ENCODE data around the gene DPYD.

The DPYD gene

GRCh38 chr1:97174039-97174704, 746.7 kb downstream of the DPYD start:
- DNase-seq: no peak

DNA sequence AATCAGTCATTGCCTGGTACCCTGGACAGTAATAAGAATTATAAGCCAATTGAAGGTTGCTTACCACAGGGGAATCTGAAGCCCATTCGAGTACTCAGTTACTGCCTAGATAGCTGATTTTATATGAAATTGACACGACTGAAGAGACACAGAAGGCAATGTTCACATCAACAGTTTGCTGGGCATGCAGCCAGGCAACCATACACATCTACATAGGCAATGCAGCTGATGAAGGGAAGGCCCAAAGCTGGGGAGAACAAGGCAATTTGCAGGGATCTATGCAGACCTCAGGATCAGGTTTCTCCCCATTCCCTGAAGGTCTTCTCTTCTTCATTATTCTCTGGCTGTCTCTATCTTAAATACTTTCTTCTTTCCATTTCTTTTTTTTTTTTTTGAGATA, 750.5 kb downstream of the DPYD start:
- DNase-seq: no peak

DNA sequence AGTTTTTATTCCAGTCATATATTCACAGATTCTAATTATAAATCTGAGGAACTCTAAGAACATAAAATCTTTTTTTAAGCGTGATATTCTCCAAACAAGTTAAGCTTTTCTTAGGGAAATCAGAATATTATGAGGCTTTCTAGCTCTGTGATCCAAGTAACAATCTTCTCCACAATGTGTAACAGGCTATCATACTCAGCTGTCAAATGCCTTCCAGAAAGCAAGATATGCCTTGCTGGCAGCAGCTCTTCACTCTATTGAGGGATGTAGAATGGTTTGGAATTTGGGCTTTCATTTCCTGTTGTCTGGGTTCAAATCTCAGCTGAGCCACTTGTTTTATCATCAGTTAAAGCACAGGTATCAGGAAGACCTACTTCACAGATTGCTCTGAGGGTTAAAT, 752.8 kb downstream of the DPYD start:
- DNase-seq: no peak

DNA sequence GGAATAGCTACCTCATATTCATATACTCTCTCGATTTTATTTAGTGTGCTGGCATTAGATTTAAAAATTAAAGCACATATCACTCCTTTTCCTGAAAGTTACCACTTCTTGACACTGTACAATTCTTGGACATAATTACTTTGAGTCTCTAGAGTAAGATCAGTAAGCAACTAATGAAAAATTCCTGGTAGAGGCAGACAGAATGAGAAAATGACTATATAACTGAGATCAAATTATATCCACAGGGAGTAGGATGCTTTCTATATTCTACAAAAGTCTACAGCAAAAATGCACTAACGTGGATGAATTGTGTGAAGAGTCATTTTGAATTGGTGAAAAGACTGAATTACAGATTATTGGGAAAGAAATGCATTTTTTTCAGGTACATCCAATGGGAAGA, 753.6 kb downstream of the DPYD start:
- DNase-seq: no peak

- DNase-seq: no peak
Observed at GRCh38 chr1:97166626-97167025, 754.2 kb downstream of the DPYD start.

- no peak for DNase-seq
Observed at GRCh38 chr1:97164276-97164639, 756.6 kb downstream of the DPYD start.

DNA sequence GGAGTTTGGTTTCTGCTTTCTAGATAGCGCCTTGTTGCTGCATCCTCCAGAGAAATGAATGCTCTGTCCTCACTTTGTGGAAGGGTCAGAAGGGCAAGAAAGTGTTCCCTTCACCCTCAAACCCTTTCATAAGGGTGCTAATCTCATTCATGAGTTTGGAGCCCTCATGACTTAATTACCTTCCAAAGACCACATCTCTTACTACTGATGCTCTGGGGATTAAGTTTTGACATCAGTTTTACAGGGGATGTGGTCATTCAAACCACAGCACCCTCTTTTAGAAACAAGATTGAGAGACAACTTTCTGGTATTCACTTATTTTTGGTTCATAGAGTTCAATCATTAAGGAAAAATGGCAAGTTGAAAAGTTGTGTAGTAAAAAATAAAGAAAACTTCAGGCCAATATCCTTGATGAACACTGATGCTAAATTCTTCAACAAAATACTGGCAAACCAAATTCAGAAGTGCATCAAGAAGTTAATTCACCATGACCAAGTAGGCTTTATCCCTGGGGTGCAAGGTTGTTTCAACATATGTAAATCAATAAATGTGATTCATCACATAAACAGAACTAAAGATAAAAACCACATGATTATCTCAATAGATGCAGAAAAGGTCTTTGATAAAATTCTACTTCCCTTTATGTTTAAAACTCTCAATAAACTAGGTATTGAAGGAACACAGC, 757.1 kb downstream of the DPYD start:
- DNase-seq: no peak

DNA sequence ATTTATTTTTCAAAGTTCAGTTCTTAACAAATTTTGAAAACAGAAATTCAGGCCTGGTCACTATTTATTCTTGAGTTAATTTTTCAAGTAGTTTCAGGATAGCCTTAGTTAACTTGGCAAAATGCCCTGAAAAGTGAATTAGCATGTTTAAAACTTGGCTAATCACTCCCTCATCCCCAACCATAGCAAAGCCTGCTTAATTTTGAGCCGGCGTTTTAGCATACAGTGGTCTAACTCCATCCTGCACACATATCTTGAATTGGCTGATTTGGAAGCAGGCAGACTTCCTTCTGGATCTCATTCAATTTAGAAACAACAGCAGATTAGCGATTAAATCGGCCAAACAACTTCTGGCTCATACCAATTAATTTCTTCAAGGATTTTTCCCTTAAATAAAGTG, 760.0 kb downstream of the DPYD start:
- no peak for DNase-seq

DNA sequence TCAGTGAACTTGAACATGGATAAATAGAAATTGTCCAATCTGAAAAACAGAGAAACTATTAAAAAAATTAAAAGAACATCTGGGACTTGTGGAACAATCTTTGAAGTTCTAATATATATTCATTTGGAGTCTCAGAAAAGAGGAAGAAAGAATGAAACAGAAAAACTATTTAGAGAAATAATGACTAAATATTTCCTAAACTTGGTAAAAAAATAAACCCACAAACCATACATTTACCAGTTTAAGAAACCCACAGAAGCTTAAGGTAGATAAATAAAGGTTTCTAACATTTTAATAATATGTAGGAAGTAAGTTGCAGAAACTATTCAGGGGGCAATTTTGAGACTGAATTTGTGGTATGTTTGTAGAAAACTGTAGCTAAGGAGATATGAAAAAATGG, 761.5 kb downstream of the DPYD start:
- no peak for DNase-seq

- DNase-seq: no peak
Observed at GRCh38 chr1:97158691-97159096, 762.1 kb downstream of the DPYD start.

- no peak for DNase-seq
Observed at GRCh38 chr1:97157991-97158390, 762.8 kb downstream of the DPYD start.

GRCh38 chr1:97151651-97152050, 769.2 kb downstream of the DPYD start:
- DNase-seq: no peak

DNA sequence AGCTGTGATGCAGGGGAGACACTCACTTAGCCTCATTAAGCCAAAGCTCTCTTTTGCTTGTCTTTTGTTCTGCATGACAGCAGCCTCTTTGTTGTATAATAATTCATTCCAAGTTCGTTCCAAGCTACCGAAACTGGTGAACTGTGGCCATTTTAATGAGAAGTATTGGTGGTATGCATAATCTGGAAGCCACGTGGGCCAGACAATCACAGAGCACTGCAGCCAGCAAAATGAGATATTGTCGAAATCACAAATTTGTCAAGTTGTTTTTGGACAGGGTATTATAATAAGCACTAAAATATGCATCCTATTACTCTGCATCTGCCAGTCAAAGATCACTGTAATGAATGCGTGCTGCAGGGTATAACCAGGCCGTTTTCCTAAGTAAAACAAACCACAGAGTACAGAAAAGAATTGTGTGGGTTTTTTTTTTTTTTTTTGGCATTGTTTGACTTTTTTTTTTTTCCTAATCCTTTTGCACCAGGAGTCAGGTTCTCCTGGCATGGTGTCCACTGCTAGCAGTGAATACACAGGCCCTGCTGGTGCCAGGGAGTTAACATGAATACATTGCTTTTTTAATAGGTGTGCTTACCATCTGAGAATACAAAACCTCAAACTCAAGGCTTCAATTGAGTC, 775.4 kb downstream of the DPYD start:
- DNase-seq: no peak

GRCh38 chr1:97144527-97144926, 776.3 kb downstream of the DPYD start:
- no peak for DNase-seq

DNA sequence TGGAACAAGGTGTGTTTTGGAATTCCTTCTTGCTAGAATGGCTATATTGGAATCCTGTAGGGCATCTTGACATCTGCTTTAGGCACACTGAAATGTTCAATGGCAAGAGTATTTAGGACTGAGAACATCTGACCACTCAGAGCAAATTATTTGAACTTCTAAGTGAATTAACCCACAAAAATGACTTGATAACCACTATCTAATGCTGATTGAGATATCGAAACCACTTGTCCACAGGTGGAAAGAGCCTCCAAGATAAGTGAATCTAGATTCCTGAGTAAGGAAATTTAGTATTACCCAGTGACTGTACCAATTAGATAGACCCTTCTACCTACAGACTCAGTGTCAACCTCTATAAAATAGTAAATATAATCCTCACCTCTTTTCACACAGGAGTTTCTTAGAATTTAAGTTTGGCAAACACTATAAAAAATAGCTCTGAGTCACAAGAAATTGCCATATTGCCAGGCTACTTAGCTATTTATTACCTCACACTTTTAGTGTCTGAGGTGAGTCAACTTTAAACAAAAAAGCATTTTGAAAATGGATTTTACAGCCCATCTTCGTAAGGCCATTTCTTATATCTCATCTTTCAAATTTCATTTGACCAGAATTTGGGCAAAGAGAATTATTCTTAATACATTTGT, 777.5 kb downstream of the DPYD start:
- DNase-seq: no peak

DNA sequence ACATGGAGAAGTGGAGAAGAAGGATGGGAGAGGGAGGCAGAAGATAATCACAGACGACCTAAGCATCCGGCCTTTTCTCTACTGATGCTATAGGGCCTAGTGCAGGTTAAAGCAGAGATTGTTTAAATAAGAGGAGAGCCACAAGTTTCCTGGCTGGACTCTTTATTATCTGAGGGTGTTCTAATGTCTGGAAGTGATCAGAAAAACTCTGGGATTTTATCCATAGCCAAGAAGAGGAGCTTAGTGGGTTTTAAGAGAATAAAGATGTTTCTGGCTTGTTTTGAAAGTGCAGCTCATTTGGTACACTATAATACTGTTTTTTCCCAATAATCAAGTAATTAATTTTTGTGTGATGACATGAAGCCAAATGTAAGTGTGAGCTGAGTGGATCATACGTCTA, 780.2 kb downstream of the DPYD start:
- DNase-seq: no peak

DNA sequence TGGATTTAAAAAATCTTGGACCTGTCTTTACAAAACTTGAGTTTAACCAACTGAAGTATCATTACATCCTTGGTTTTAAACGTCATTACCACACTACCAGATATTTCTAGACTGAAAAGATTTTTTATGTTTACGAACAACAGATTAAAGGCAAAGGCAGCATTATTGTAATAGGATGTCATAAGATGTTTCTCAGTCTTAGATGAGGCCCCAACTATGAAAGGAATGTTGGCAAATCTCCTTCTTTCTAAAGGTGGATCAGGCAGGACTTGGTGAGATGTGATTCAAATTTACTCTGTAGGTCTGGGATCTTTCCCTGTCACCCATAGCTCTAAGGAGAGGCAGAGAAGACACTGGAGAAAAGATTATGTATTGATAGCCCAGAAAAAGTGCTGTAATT, 781.3 kb downstream of the DPYD start:
- DNase-seq: no peak

DNA sequence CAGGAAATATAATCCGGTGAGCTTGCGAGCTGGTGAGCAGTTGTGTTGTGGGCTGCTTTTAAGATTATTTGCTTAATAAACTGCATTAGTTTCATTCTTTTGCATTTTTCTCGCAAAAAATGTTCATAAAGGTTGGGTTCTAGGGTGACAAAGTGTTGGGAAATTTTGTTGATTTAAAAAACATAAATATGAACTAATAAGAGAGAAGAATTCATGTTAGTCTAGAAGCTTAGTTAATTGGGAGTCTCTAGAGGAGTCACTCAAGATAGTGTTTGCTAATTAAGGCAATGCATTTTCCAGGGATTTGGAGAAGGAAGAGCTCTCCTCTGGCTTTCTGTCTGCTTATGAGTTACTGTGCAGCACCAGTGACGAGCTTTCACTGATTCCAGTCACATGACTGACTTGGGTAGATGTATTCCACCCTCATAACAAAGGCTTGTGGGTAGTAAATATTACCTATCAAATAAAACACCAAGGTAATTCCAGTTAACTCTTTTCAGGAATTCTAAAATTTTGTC, 782.3 kb downstream of the DPYD start:
- DNase-seq: no peak

DNA sequence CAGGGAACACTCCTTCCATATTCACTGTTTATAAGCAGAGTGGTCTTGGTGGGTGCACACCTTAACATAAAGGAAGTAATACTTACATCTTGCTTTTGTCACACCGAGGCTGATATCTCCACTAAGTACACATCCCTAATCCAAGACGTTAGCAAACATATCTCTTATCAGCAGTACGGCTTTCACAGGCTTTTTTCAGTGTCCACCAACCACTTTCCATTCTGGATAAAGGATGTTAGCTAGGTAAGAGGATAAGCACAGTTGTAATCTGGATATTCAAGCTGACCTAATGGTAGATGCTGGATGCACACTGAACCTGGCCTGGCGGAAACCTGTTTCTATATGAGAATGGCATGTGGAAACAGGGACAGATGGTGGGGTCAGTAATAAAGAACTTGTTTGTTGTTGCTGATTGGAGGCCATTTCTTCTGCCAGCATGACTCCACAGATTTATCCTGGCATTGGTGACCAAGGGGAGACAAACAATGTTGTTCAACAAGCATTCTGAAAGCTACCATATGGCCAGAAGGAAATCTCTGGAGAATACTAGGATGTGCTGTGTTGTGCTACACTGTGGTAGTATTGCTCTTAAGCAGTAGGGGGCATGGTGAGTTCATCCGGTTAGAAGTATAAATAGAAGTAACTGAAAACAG, 782.8 kb downstream of the DPYD start:
- DNase-seq: peak; percentile 54

DNA sequence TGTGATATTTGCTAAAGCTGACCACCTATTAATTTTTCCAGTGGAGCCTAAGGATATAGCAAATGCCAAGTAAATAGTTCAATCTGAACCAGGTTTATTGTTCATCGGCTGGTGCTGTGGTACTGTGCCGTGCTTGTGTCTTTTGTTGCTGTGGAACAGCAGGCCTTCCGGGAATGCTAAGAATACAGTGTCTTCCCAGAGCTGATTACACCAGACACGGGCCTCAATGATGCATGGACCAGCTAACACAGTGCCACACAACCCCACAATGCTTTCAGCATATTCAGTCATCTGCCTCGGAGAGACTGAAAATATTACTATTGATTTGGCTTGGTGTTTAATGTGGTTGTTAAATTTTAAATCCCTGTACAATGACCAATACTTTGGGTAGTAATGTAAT, 783.8 kb downstream of the DPYD start:
- no peak for DNase-seq

DNA sequence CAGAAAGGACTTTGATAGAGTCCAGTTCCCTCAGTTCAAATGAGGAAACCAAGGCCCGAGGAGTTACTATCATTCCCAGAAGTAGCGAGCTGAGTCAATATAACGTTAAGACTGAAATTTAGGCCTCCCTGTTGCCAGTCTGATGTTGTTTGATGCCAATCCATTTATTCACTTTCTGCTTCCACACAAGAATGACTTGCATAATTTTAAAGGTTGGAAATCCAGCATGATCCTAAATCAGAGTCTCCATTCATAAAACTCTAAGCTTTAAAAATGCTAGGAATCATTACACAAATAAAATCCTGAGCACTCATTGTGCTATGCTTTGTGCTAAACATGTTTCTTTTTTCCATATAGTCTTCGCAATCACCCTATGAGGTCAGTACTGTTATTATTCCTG, 784.9 kb downstream of the DPYD start:
- no peak for DNase-seq

DNA sequence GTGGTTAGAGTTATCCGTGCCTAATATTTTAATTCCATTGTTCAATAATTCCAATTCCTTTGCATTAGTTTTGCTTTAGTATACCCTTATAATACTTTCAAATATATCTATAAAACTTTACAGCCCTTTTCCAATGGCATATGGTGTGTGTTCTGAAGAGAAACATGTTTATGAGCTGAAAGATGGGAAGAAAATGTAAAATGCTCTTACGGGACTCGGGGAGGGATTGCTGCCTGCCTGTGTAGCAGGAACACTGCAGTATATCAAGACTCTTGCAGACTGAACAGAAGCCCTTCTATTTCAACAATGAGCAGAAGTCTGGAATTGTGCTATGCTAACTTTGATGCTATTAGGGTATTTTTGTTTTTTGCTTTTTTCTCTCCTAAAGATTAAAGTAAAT, 792.4 kb downstream of the DPYD start:
- no peak for DNase-seq

- no peak for DNase-seq
Observed at GRCh38 chr1:97123717-97124431, 797.0 kb downstream of the DPYD start.

All from NCI-H2081 treated with DMSO at 0.1 percent for 48 hours (cell line).